ENCODE results near the gene BMPER. TPM values are rescaled to one million over a fixed set of nuclear protein-coding genes. Genes with fewer than 3 reads are reported as not detected.

Gene BMPER
- total RNA-seq, 2 experiments from 2014 or later, result not detected

- CTCF ChIA-PET, result no interaction called here
- Histone ChIP-seq H3K27me3 (ENCODE audit: control insufficient read depth in 1 of 2, insufficient read depth in 2 of 2, low read length in 2 of 2) (no peaks in the 10 kb centered on the region), H3K9me3 (ENCODE audit: control insufficient read depth in 1 of 2, insufficient read depth in 1 of 2, low read length in 2 of 2) (no peaks in the 10 kb centered on the region), H3K4me3 (ENCODE audit: low read length) (no peak overlapping the region), H3K27ac (ENCODE audit: low read depth in 1 of 2, low read length in 2 of 2) (no peak overlapping the region), H3K4me1 (ENCODE audit: insufficient read depth, low read length) (no peaks in the 10 kb centered on the region), H3K36me3 (ENCODE audit: insufficient read depth, low read length) (no peaks in the 10 kb centered on the region)
- TF ChIP-seq CTCF (IDR thresholded peaks at IDR 0.05), result no peak
- DNase-seq (no peak), ATAC-seq (ENCODE audit: poor library complexity) (no peak)
- Mint-ChIP-seq H3K4me3 (no peak overlapping the region), H3K9me3 (no peaks in the 10 kb centered on the region), H3K27me3 (peaks cover 5% of the 10 kb centered on the region), H3K27ac (no peak overlapping the region), H3K36me3 (ENCODE audit: low read depth) (no peaks in the 10 kb centered on the region), H3K4me1 (ENCODE audit: low read depth) (no peaks in the 10 kb centered on the region)
- POLR2A ChIA-PET, result no interaction called here
- intact Hi-C loops (cut with DNase I, micrococcal nuclease), result no loop called here
Measured at GRCh38 chr7:34036051-34036920, 130.9 kb downstream of the BMPER start.

- no peak for ATAC-seq (ENCODE audit: poor library complexity)
- Histone ChIP-seq H3K4me1 (ENCODE audit: insufficient read depth, low read length) (no peaks in the 10 kb centered on the region), H3K27ac (ENCODE audit: low read depth in 1 of 2, low read length in 2 of 2) (no peak overlapping the region), H3K9me3 (ENCODE audit: control insufficient read depth in 1 of 2, insufficient read depth in 1 of 2, low read length in 2 of 2) (no peaks in the 10 kb centered on the region), H3K27me3 (ENCODE audit: control insufficient read depth in 1 of 2, insufficient read depth in 2 of 2, low read length in 2 of 2) (no peaks in the 10 kb centered on the region), H3K36me3 (ENCODE audit: insufficient read depth, low read length) (no peaks in the 10 kb centered on the region), H3K4me3 (ENCODE audit: low read length) (no peak overlapping the region)
- no peaks in the 10 kb centered on the region for H3K9me3 Mint-ChIP-seq
- intact Hi-C loops (cut with DNase I, micrococcal nuclease), result no loop called here
- no peak overlapping the region for H3K4me3 Mint-ChIP-seq
- ChIA-PET CTCF (no interaction called here), POLR2A (no interaction called here)
- peaks cover 2% of the 10 kb centered on the region for H3K27me3 Mint-ChIP-seq
- no peaks in the 10 kb centered on the region for H3K36me3 Mint-ChIP-seq (ENCODE audit: low read depth)
- no peak overlapping the region for H3K27ac Mint-ChIP-seq
- no peaks in the 10 kb centered on the region for H3K4me1 Mint-ChIP-seq (ENCODE audit: low read depth)
- DNase-seq, result no peak
- TF ChIP-seq CTCF (IDR thresholded peaks at IDR 0.05), result no peak
Measured at GRCh38 chr7:34036972-34037792, 131.8 kb downstream of the BMPER start.

DNA sequence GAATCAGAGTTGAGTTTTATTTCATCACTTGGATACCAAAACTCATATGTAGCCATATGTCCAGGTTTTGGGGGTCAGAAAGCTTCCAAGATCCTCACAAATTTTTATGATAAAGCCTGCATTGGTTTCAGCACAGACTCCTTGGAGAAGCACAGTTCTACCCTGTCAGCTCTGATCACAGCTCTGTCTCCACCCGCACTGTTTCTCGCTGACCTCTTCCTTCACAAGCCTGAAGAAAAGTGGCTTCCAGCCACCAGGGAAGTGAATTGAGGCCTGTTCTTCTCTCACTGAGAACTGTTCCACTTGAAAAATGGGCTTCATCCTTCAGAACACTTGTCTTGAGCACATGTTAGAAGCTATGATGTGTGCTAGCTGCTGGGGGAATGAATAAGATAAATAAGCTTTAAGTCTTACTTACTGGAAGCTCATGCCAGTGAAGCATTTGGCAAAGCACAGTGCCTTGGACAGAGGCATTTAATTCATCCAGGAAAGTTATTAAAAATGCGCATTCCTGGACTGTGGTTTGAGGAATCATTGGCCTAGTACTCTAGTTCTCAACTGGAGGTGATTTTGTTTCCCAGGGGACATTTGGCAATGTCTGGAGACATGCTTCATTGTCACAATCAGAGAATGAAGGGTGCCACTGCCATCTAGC lies 133.6 kb downstream of the BMPER start:
- H3K4me1 Mint-ChIP-seq (ENCODE audit: low read depth), result no peaks in the 10 kb centered on the region
- H3K9me3 ChIP-seq (ENCODE audit: control insufficient read depth in 1 of 2, insufficient read depth in 1 of 2, low read length in 2 of 2), result no peaks in the 10 kb centered on the region
- H3K27ac Mint-ChIP-seq, result no peak overlapping the region
- no peaks in the 10 kb centered on the region for H3K27me3 ChIP-seq (ENCODE audit: control insufficient read depth in 1 of 2, insufficient read depth in 2 of 2, low read length in 2 of 2)
- H3K27ac ChIP-seq (ENCODE audit: low read depth in 1 of 2, low read length in 2 of 2), result no peak overlapping the region
- no peaks in the 10 kb centered on the region for H3K36me3 ChIP-seq (ENCODE audit: insufficient read depth, low read length)
- no peak overlapping the region for H3K4me3 Mint-ChIP-seq
- POLR2A ChIA-PET, result no interaction called here
- no peaks in the 10 kb centered on the region for H3K4me1 ChIP-seq (ENCODE audit: insufficient read depth, low read length)
- H3K9me3 Mint-ChIP-seq, result no peaks in the 10 kb centered on the region
- H3K27me3 Mint-ChIP-seq, result no peaks in the 10 kb centered on the region
- no peak for ATAC-seq (ENCODE audit: poor library complexity)
- H3K36me3 Mint-ChIP-seq (ENCODE audit: low read depth), result no peaks in the 10 kb centered on the region
- CTCF ChIA-PET, result no interaction called here
- no peak for DNase-seq
- H3K4me3 ChIP-seq (ENCODE audit: low read length), result no peak overlapping the region
- no peak for TF ChIP-seq CTCF (IDR thresholded peaks at IDR 0.05)
- intact Hi-C loops (cut with DNase I, micrococcal nuclease), result no loop called here
